OCI-LY1 (cell line): ENCODE measurements around the gene FNDC11.

Source experiments
- H2AFZ ChIP-seq: fragments of 200-600 bp; sonication (generic), shearing (Covaris generic); 2 replicates; pipeline ENCODE4 v1.6.0; 2014; ENCODE audit warnings: antibody characterized with exemption, mild to moderate bottlenecking, low read length
- H3F3A ChIP-seq: fragments of 200-600 bp; sonication (generic), shearing (Covaris generic); 2 replicates; pipeline ENCODE4 v1.6.0; 2014; ENCODE audit warnings: mild to moderate bottlenecking, antibody characterized with exemption, low read length, moderate library complexity; ENCODE audit not compliant: insufficient read depth
- H3K27ac ChIP-seq: fragments of 200-600 bp; sonication (generic); 2 replicates; pipeline ENCODE4 v1.5.1; 2014; ENCODE audit warnings: low read length, mixed run types, mild to moderate bottlenecking, low read depth; ENCODE audit not compliant: poor library complexity, severe bottlenecking
- H3K27me3 ChIP-seq: fragments of 200-600 bp; sonication (generic); 2 replicates; pipeline ENCODE4 v1.6.0; 2014; ENCODE audit warnings: antibody characterized with exemption, mild to moderate bottlenecking, low read length, moderate library complexity; ENCODE audit not compliant: insufficient read depth
- H3K36me3 ChIP-seq: fragments of 200-600 bp; sonication (generic); 2 replicates; pipeline ENCODE4 v1.6.1; 2014; ENCODE audit warnings: mild to moderate bottlenecking, antibody characterized with exemption, low read length, moderate library complexity, mixed read lengths; ENCODE audit not compliant: insufficient read depth
- H3K4me1 ChIP-seq: fragments of 200-600 bp; sonication (generic); 2 replicates; pipeline ENCODE4 v1.5.1; 2014; ENCODE audit warnings: mild to moderate bottlenecking, low read length, moderate library complexity; ENCODE audit not compliant: insufficient read depth, severe bottlenecking
- H3K4me2 ChIP-seq: fragments of 200-600 bp; sonication (generic), shearing (Covaris generic); 2 replicates; pipeline ENCODE4 v1.6.1; 2014; ENCODE audit warnings: low read length
- H3K4me3 ChIP-seq: fragments of 200-600 bp; sonication (generic); 2 replicates; pipeline ENCODE4 v1.5.1; 2014; ENCODE audit warnings: low read length, low read depth, mild to moderate bottlenecking, mixed read lengths; ENCODE audit not compliant: poor library complexity, severe bottlenecking
- H3K79me2 ChIP-seq: fragments of 200-600 bp; shearing (Covaris generic); 2 replicates; pipeline ENCODE4 v1.6.1; 2016; ENCODE audit warnings: mixed run types, low read length, mixed read lengths; ENCODE audit not compliant: insufficient read depth
- H3K9ac ChIP-seq: fragments of 200-600 bp; sonication (generic), shearing (Covaris generic); 2 replicates; pipeline ENCODE4 v1.6.1; 2014; ENCODE audit warnings: mild to moderate bottlenecking, low read length, mixed read lengths
- H3K9me2 ChIP-seq: fragments of 200-600 bp; sonication (generic), shearing (Covaris generic); 2 replicates; pipeline ENCODE4 v1.6.1; 2014; ENCODE audit warnings: low read depth, mild to moderate bottlenecking, low read length, mixed read lengths
- H3K9me3 ChIP-seq: fragments of 200-600 bp; shearing (Covaris generic); 2 replicates; pipeline ENCODE4 v1.6.1; 2014; ENCODE audit warnings: low read length, mixed read lengths
- H4K20me1 ChIP-seq: fragments of 200-600 bp; sonication (generic), shearing (Covaris generic); 2 replicates; pipeline ENCODE4 v1.6.0; 2016; ENCODE audit warnings: mild to moderate bottlenecking, low read length; ENCODE audit not compliant: insufficient read depth
- EZH2 ChIP-seq: fragments of 200-600 bp; sonication (generic), shearing (Covaris generic); IDR thresholded peaks from 2 replicates; pipeline ENCODE4 v1.8.0; 2017; ENCODE audit warnings: borderline replicate concordance, mixed run types, mild to moderate bottlenecking, antibody characterized with exemption, low read length, moderate library complexity, mixed read lengths
- TF ChIP-seq, protein P1 (sequence below): fragments of 200-600 bp; sonication (generic), shearing (Covaris generic); IDR thresholded peaks from 2 replicates; pipeline ENCODE4 v1.5.1; 2017; ENCODE audit warnings: mild to moderate bottlenecking, antibody characterized with exemption, low read length, moderate library complexity, mixed read lengths

The FNDC11 gene

DNA sequence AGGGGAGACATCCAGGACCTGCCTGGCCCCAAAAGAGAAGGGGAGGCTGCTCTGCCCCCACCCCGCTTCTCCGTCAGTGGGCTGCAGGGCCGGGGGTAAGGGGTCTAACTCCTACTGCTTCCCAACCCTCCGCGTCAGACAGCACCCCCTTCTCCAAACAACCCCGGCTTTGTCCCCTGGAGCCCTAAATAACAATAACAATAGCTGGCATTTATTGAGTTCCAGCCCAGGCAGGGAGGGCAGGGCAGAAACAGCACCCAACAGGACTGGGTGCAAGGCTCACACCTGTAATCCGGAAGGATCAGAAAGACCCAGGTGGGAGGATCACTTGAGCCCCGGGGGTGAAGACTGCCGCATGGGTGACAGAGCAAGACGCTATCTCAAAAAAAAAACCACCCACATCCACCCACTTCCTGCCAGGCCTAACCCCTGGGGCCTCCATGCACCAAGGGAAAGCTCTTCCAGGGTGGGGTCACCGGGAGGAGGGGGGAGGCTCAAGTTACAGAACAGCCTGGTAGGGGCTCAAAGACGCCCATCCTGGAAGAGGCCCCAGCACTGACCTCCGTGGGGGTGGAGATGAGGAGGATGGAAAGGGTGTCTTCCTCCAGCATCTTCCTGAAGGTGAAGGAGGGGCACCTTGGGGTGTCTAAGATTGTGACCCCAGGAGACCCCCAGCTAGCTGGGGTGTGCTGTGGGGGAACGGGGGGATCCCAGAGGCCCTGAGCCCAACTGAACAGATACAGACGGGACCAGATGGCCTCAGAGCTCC, 1.3 kb upstream of the FNDC11 start:
- no peaks in the 10 kb centered on the region for H3K36me3 ChIP-seq
- H3K4me3 ChIP-seq, result no peak overlapping the region
- peaks cover 18% of the 10 kb centered on the region for H3K4me1 ChIP-seq
- no peaks in the 10 kb centered on the region for H4K20me1 ChIP-seq
- H3K27me3 ChIP-seq, result peaks cover 15% of the 10 kb centered on the region; the same call in 1 of the 2 replicates
- no peak overlapping the region for H2AFZ ChIP-seq
- no peaks in the 10 kb centered on the region for H3K9me2 ChIP-seq
- TF ChIP-seq, protein P1, sequence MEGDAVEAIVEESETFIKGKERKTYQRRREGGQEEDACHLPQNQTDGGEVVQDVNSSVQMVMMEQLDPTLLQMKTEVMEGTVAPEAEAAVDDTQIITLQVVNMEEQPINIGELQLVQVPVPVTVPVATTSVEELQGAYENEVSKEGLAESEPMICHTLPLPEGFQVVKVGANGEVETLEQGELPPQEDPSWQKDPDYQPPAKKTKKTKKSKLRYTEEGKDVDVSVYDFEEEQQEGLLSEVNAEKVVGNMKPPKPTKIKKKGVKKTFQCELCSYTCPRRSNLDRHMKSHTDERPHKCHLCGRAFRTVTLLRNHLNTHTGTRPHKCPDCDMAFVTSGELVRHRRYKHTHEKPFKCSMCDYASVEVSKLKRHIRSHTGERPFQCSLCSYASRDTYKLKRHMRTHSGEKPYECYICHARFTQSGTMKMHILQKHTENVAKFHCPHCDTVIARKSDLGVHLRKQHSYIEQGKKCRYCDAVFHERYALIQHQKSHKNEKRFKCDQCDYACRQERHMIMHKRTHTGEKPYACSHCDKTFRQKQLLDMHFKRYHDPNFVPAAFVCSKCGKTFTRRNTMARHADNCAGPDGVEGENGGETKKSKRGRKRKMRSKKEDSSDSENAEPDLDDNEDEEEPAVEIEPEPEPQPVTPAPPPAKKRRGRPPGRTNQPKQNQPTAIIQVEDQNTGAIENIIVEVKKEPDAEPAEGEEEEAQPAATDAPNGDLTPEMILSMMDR, result no peak
- TF ChIP-seq EZH2, result no peak
- H3K79me2 ChIP-seq, result no peaks in the 10 kb centered on the region
- H3K27ac ChIP-seq, result no peak overlapping the region
- H3F3A ChIP-seq, result 0 out of 2 replicates have a peak, but pooled peaks cover 5% of the 10 kb centered on the region
- no peak overlapping the region for H3K4me2 ChIP-seq
- no peak overlapping the region for H3K9ac ChIP-seq
- H3K9me3 ChIP-seq, result no peaks in the 10 kb centered on the region

DNA sequence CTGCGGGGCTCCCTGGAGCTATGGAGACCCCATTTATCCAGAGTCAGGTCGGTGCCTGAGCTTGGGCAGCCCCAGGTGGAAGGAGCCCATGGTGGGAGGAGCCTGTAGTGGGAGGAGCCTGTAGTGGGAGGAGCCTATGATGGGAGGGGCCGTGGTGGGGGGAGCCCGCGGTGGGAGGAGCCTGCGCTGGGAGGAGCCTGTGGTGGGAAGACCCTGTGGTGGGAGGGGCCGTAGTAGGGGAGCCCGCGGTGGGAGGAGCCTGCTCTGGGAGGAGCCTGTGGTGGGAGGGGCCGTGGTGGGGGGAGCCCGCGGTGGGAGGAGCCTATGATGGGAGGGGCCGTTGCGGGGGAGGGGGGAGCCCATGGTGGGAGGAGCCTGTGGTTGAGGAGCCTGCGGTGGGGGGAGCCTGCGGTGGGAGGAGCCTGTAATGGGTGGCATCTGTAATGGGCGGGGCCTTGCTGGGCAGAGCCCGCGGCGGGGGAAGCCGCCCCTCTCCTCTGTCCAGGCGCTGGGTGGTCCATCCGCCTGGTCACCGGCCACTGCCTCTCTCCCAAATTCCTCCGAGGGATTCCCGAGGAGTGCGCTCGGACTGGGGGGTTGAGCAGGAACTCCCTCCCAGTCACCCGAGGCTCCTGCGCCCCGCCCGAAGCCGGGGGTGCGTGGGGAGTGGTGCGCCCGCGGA, 567 bp upstream of the FNDC11 start:
- no peaks in the 10 kb centered on the region for H3K9me3 ChIP-seq
- H3K4me2 ChIP-seq, result peak overlapping the region; percentile 61
- peaks cover 15% of the 10 kb centered on the region; the same call in 1 of the 2 replicates for H3K27me3 ChIP-seq
- no peak overlapping the region for H3K9ac ChIP-seq
- no peak overlapping the region for H3K27ac ChIP-seq
- TF ChIP-seq EZH2, result no peak
- TF ChIP-seq, protein P1, result no peak
- H3K4me1 ChIP-seq, result peaks cover 18% of the 10 kb centered on the region
- no peaks in the 10 kb centered on the region for H4K20me1 ChIP-seq
- no peak overlapping the region for H2AFZ ChIP-seq
- peak overlapping the region; percentile 48 for H3K4me3 ChIP-seq
- no peaks in the 10 kb centered on the region for H3K36me3 ChIP-seq
- H3K79me2 ChIP-seq, result no peaks in the 10 kb centered on the region
- H3K9me2 ChIP-seq, result no peaks in the 10 kb centered on the region
- 0 out of 2 replicates have a peak, but pooled peaks cover 5% of the 10 kb centered on the region for H3F3A ChIP-seq

- peaks cover 11% of the 10 kb centered on the region; the same call in 1 of the 2 replicates for H3K27me3 ChIP-seq
- no peaks in the 10 kb centered on the region for H4K20me1 ChIP-seq
- TF ChIP-seq, protein P1, result no peak
- no peak for TF ChIP-seq EZH2
- H3K4me1 ChIP-seq, result peaks cover 18% of the 10 kb centered on the region
- H3F3A ChIP-seq, result 0 out of 2 replicates have a peak, but pooled peaks cover 5% of the 10 kb centered on the region
- peak overlapping the region; percentile 61; the same call in 1 of the 2 replicates for H3K4me2 ChIP-seq
- H3K9ac ChIP-seq, result no peak overlapping the region
- no peak overlapping the region for H3K4me3 ChIP-seq
- no peaks in the 10 kb centered on the region for H3K9me2 ChIP-seq
- no peak overlapping the region for H2AFZ ChIP-seq
- H3K36me3 ChIP-seq, result no peaks in the 10 kb centered on the region
- H3K79me2 ChIP-seq, result no peaks in the 10 kb centered on the region
- H3K9me3 ChIP-seq, result no peaks in the 10 kb centered on the region
- no peak overlapping the region for H3K27ac ChIP-seq
Measured at GRCh38 chr20:63554361-63555278, 661 bp downstream of the FNDC11 start.
